Superior temporal gyrus (tissue), 1 donor: Measurements from ENCODE around the gene WLS.
"Not testable (repeated sequence)": the region's sequence is repeated elsewhere in the genome, so short reads cannot be mapped to it uniquely, and the experiment has no call there.

Source experiments
- DNase-seq: peaks from one replicate; pipeline ENCODE4 v3.0.0-alpha.2; 2016; ENCODE audit errors: extremely low spot score

The WLS gene

GRCh38 chr1:68232289-68233148 is at the start of gene WLS:
Gene WLS (minus strand): TSS chr1:68232523. CDS start chr1:68232299, 224 bp downstream.
- DNase-seq: peak; percentile 78

GRCh38 chr1:68280286-68280685 is 48.0 kb upstream of the WLS start:
- no peak for DNase-seq

GRCh38 chr1:68279846-68280245 is 47.5 kb upstream of the WLS start:
- DNase-seq: no peak

- DNase-seq: no peak
These were observed 45.9 kb upstream of the WLS start for GRCh38 chr1:68278221-68278620.

GRCh38 chr1:68276448-68276847 is 44.1 kb upstream of the WLS start:
- DNase-seq: no peak

GRCh38 chr1:68273530-68273929 is 41.2 kb upstream of the WLS start:
- no peak for DNase-seq

GRCh38 chr1:68271596-68271995 is 39.3 kb upstream of the WLS start:
- no peak for DNase-seq

GRCh38 chr1:68270951-68271350 is 38.6 kb upstream of the WLS start:
- no peak for DNase-seq

GRCh38 chr1:68269637-68270430 is 37.5 kb upstream of the WLS start:
- no peak for DNase-seq

- no peak for DNase-seq
These were observed 36.7 kb upstream of the WLS start for GRCh38 chr1:68268896-68269483.

- DNase-seq: not testable (repeated sequence)
These were observed 24.5 kb upstream of the WLS start for GRCh38 chr1:68256824-68257223.

- no peak for DNase-seq
These were observed 23.0 kb upstream of the WLS start for GRCh38 chr1:68255301-68255700.

GRCh38 chr1:68254667-68255226 is 22.4 kb upstream of the WLS start:
- no peak for DNase-seq

- no peak for DNase-seq
These were observed 4.7 kb upstream of the WLS start for GRCh38 chr1:68237040-68237439.

- DNase-seq: no peak
These were observed 1.8 kb upstream of the WLS start for GRCh38 chr1:68234094-68234493.

GRCh38 chr1:68233202-68233601 is 879 bp upstream of the WLS start:
- DNase-seq: no peak

GRCh38 chr1:68231627-68232288 is 565 bp downstream of the WLS start:
- peak; percentile 38 for DNase-seq

- no peak for DNase-seq
These were observed 1.3 kb downstream of the WLS start for GRCh38 chr1:68230901-68231626.

GRCh38 chr1:68230484-68230802 is 1.9 kb downstream of the WLS start:
- peak; percentile 19 for DNase-seq

GRCh38 chr1:68229650-68230483 is 2.5 kb downstream of the WLS start:
- DNase-seq: peak; percentile 43
